ENCODE data around the gene SLC41A1. TPM values are rescaled to one million over a fixed set of nuclear protein-coding genes. Genes with fewer than 3 reads are reported as not detected.

SLC41A1 gene
- polyA plus RNA-seq, 1 of the 3 experiments (the other 2 are of a cell fraction): 18.3 TPM

- H3K9me3 ChIP-seq: no peaks in the 10 kb centered on the region; the same call in 1 of the 2 replicates
- H3K9ac ChIP-seq: no peak overlapping the region
- ChIA-PET POLR2A (no interaction called here), CTCF (interaction anchor here (1.5 kb wide), 1 partner anchor 121 kb away, joined by 3 read pairs; no protein-coding TSS in a partner anchor)
- H3F3A ChIP-seq (replicated peaks; ENCODE audit: insufficient read depth): no peaks in the 10 kb centered on the region
- no peaks in the 10 kb centered on the region for H3K27me3 ChIP-seq (ENCODE audit: insufficient read depth)
- no peaks in the 10 kb centered on the region for H3K9me2 ChIP-seq
- no peak overlapping the region for H3K4me2 ChIP-seq
- no peaks in the 10 kb centered on the region for H4K20me1 ChIP-seq (ENCODE audit: insufficient read depth)
- H3K4me3 ChIP-seq (ENCODE audit: low read depth in 2 of 2, low read length in 1 of 2): no peak overlapping the region
- no peak overlapping the region for H2AFZ ChIP-seq (ENCODE audit: low read depth)
- DNase-seq: no peak
- TF ChIP-seq RAD21 (IDR thresholded peaks at IDR 0.05; ENCODE audit: low read length) (no peak), TEAD4 (IDR thresholded peaks at IDR 0.05; ENCODE audit: borderline replicate concordance, insufficient read depth) (no peak), POLR2AphosphoS5 (IDR thresholded peaks at IDR 0.05; ENCODE audit: low read depth, low read length) (no peak), GATA2 (CRISPR knock-in tag; IDR thresholded peaks at IDR 0.05) (no peak), MXI1 (IDR thresholded peaks at IDR 0.05; ENCODE audit: low read depth, low read length) (no peak), RXRA (IDR thresholded peaks at IDR 0.05; ENCODE audit: borderline replicate concordance, low read depth) (no peak), SMC3 (IDR thresholded peaks at IDR 0.05; ENCODE audit: low read depth, low read length) (no peak), CTCF (IDR thresholded peaks at IDR 0.05) (no peak), SIN3A (IDR thresholded peaks at IDR 0.05; ENCODE audit: borderline replicate concordance, low read depth, low read length) (no peak), CHD2 (IDR thresholded peaks at IDR 0.05; ENCODE audit: low read length, partially characterized antibody) (no peak), NFIC (IDR thresholded peaks at IDR 0.05; ENCODE audit: borderline replicate concordance) (no peak), YY1 (IDR thresholded peaks at IDR 0.05; ENCODE audit: low read depth) (no peak), TAF1 (IDR thresholded peaks at IDR 0.05; ENCODE audit: borderline replicate concordance, low read depth, low read length) (no peak), REST (IDR thresholded peaks at IDR 0.05; ENCODE audit: low read depth, low read length) (no peak), EP300 (IDR thresholded peaks at IDR 0.05; ENCODE audit: borderline replicate concordance in 1 of 2, low read depth in 1 of 2, low read length in 1 of 2) (no peak), MAX (IDR thresholded peaks at IDR 0.05; ENCODE audit: low read depth) (no peak), EZH2phosphoT487 (IDR thresholded peaks at IDR 0.05; ENCODE audit: borderline replicate concordance, low read depth) (no peak)
- no peaks in the 10 kb centered on the region for H3K36me3 ChIP-seq (replicated peaks in 1 of 2; ENCODE audit: control insufficient read depth in 1 of 2, insufficient read depth in 2 of 2, low read length in 1 of 2)
- no peaks in the 10 kb centered on the region for H3K79me2 ChIP-seq (ENCODE audit: insufficient read depth)
- H3K27ac ChIP-seq (ENCODE audit: low read depth in 2 of 2, low read length in 1 of 2): no peak overlapping the region
- no peaks in the 10 kb centered on the region for H3K4me1 ChIP-seq (ENCODE audit: control insufficient read depth in 1 of 2, insufficient read depth in 2 of 2, low read depth in 1 of 2, low read length in 1 of 2)
Observed at GRCh38 chr1:205856433-205856832, 43.4 kb upstream of the SLC41A1 start.

Measured in SK-N-SH (cell line).